Measurements from ENCODE around the gene ACSF3.

Gene ACSF3

GRCh38 chr16:89167425-89167941 is 73.8 kb downstream of the ACSF3 start:
- H3K4me3 ChIP-seq (ENCODE audit: low read depth, low read length): no peak overlapping the region
- TF ChIP-seq, protein P1, sequence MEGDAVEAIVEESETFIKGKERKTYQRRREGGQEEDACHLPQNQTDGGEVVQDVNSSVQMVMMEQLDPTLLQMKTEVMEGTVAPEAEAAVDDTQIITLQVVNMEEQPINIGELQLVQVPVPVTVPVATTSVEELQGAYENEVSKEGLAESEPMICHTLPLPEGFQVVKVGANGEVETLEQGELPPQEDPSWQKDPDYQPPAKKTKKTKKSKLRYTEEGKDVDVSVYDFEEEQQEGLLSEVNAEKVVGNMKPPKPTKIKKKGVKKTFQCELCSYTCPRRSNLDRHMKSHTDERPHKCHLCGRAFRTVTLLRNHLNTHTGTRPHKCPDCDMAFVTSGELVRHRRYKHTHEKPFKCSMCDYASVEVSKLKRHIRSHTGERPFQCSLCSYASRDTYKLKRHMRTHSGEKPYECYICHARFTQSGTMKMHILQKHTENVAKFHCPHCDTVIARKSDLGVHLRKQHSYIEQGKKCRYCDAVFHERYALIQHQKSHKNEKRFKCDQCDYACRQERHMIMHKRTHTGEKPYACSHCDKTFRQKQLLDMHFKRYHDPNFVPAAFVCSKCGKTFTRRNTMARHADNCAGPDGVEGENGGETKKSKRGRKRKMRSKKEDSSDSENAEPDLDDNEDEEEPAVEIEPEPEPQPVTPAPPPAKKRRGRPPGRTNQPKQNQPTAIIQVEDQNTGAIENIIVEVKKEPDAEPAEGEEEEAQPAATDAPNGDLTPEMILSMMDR (IDR thresholded peaks at IDR 0.05; ENCODE audit: control insufficient read depth, extremely low read depth, insufficient read depth): peak; percentile 94
- DNase-seq (ENCODE audit: low read depth): no peak

DNA sequence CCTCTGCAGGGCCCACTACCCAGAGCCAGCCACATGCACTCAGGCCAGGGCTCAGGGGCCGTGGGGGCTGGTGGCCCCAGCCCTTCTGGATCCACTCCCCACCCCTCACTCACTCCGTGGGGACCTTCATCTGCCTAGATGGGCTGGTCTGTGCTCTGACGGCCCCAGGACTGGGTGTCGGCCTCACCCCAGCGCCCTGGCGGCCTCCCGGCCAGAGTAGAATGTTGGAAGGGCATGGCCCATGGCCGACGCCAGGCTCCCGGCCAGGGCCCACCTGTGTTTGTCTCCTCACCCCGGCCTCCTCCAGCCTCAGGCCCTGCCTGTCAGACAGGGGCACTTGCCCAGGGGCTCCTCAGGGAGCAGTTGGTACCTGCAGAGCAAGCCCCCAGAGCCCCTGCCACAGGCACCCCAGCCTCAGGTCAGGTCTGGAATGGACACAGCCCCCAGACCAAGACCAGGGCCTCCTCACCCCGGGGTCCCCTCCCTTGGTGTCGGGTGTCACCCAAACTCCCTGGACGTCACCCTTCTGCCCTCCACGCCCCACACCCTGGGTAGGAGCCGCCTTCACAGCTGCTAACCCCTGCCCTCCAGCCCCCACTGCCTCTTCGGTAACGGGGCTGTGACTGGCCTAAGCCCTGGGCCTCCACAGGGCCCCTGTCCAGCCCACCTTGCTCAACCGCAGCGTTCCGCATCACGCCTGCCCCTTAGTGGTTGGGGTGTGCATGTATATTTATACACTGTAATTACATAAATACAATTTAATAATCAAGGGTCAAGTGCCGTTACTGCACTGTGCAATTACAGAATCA is 74.9 kb downstream of the ACSF3 start:
- TF ChIP-seq, protein P1 (IDR thresholded peaks at IDR 0.05; ENCODE audit: control insufficient read depth, extremely low read depth, insufficient read depth): no peak
- DNase-seq (ENCODE audit: low read depth): no peak

GRCh38 chr16:89169778-89170177 is 76.1 kb downstream of the ACSF3 start:
- DNase-seq (ENCODE audit: low read depth): no peak
- H3K4me3 ChIP-seq (ENCODE audit: low read depth, low read length): no peak overlapping the region
- TF ChIP-seq, protein P1 (IDR thresholded peaks at IDR 0.05; ENCODE audit: control insufficient read depth, extremely low read depth, insufficient read depth): no peak

More for the DNA sequence above, 74.9 kb downstream of the ACSF3 start:
- H3K4me3 ChIP-seq (ENCODE audit: low read depth, low read length): no peak overlapping the region

GRCh38 chr16:89170346-89171215 is 76.9 kb downstream of the ACSF3 start:
- TF ChIP-seq, protein P1 (IDR thresholded peaks at IDR 0.05; ENCODE audit: control insufficient read depth, extremely low read depth, insufficient read depth): no peak
- no peak overlapping the region for H3K4me3 ChIP-seq (ENCODE audit: low read depth, low read length)
- no peak for DNase-seq (ENCODE audit: low read depth)

- peak within 1 kb of the TSS; percentile 47 for H3K4me3 ChIP-seq (ENCODE audit: low read depth, low read length)
- peak; percentile 87 for DNase-seq (ENCODE audit: low read depth)
- TF ChIP-seq, protein P1 (IDR thresholded peaks at IDR 0.05; ENCODE audit: control insufficient read depth, extremely low read depth, insufficient read depth): no peak
Measured at GRCh38 chr16:89171216-89172170, 77.8 kb downstream of the ACSF3 start, which contains the start of gene CDH15. CDH15 (plus strand) TSS chr16:89171748; CDS start chr16:89171832, 84 bp downstream.

- TF ChIP-seq, protein P1 (IDR thresholded peaks at IDR 0.05; ENCODE audit: control insufficient read depth, extremely low read depth, insufficient read depth): no peak
- no peak for DNase-seq (ENCODE audit: low read depth)
- peak overlapping the region; percentile 47 for H3K4me3 ChIP-seq (ENCODE audit: low read depth, low read length)
Measured at GRCh38 chr16:89172171-89172527, 78.5 kb downstream of the ACSF3 start.
